ENCODE measurements around the gene PDIA3. TPM values are rescaled to one million over a fixed set of nuclear protein-coding genes. Genes with fewer than 3 reads are reported as not detected.
A peak's percentile ranks its signal among the peaks of the same experiment; 100 is the strongest.

Gene PDIA3
- total and polyA plus RNA-seq, 2 of the 13 experiments (the other 11 are each of a cell fraction or from before 2014, with no cell fraction given) = 238 to 433 TPM

DNA sequence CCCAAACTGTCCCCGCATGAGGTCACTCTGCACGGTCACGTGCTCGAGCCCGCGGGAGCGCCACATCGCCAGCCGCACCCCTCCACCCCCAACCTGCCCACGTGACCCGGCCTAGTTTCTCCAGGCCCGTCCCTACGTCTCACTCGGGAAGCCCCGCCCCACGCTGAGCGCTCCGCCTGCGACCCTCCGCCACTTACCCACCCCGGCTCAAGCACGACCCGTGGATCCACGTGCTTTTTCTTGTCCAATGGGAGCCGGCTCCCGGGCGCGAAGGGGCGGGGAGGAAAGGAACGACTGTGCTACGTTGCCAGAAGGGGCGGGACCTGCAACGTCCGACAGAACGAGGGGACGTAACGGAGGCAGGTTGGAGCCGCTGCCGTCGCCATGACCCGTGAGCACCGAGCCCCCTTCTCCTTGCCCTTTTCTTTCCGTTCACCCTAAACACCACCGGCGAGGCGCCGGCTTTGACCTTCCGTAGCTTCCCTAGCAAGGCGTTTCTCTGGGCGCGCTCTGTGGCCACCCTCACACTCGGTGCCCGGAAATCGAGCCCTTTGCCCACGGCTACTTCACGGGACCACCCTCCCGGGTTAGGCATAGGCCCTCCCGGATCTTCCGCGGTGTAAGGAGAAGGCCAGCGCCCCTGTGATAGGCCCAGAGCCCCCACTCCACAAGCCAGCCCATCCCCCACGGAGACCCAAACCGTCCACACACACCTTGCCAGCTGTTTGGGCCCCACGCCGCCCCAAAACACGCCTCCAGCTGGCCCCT lies 45.9 kb downstream of the PDIA3 start, which contains the start of gene SERF2 (continued):
- TF ChIP-seq GLMP (CRISPR knock-in tag; IDR thresholded peaks at IDR 0.05; ENCODE audit: borderline replicate concordance) (no peak), ETV5 (CRISPR knock-in tag; IDR thresholded peaks at IDR 0.05; ENCODE audit: borderline replicate concordance) (0 out of 2 replicates have a peak, but pooled peaks have one; percentile 33), MTERF4 (CRISPR knock-in tag; IDR thresholded peaks at IDR 0.05) (no peak), MBD4 (IDR thresholded peaks at IDR 0.05; ENCODE audit: borderline replicate concordance, low read length) (no peak), ZGPAT (CRISPR knock-in tag; IDR thresholded peaks at IDR 0.05) (peak; percentile 82), ZFYVE20 (CRISPR knock-in tag; IDR thresholded peaks at IDR 0.05; ENCODE audit: borderline replicate concordance, low read depth) (no peak), BCL6 (CRISPR knock-in tag; IDR thresholded peaks at IDR 0.05) (no peak; the same call in 1 of the 2 replicates), ISL2 (CRISPR knock-in tag; IDR thresholded peaks at IDR 0.05) (peak; percentile 31), ZNF274 (CRISPR knock-in tag; IDR thresholded peaks at IDR 0.05) (peak; percentile 70; the same call in 1 of the 2 replicates), SNAPC2 (CRISPR knock-in tag; IDR thresholded peaks at IDR 0.05) (0 out of 2 replicates have a peak, but pooled peaks have one; percentile 66), PTBP1 (IDR thresholded peaks at IDR 0.05; ENCODE audit: low read depth, low read length, poor library complexity, severe bottlenecking) (no peak), TCF7 (IDR thresholded peaks at IDR 0.05; ENCODE audit: low read depth) (no peak)
- TF ChIP-seq, protein P1, sequence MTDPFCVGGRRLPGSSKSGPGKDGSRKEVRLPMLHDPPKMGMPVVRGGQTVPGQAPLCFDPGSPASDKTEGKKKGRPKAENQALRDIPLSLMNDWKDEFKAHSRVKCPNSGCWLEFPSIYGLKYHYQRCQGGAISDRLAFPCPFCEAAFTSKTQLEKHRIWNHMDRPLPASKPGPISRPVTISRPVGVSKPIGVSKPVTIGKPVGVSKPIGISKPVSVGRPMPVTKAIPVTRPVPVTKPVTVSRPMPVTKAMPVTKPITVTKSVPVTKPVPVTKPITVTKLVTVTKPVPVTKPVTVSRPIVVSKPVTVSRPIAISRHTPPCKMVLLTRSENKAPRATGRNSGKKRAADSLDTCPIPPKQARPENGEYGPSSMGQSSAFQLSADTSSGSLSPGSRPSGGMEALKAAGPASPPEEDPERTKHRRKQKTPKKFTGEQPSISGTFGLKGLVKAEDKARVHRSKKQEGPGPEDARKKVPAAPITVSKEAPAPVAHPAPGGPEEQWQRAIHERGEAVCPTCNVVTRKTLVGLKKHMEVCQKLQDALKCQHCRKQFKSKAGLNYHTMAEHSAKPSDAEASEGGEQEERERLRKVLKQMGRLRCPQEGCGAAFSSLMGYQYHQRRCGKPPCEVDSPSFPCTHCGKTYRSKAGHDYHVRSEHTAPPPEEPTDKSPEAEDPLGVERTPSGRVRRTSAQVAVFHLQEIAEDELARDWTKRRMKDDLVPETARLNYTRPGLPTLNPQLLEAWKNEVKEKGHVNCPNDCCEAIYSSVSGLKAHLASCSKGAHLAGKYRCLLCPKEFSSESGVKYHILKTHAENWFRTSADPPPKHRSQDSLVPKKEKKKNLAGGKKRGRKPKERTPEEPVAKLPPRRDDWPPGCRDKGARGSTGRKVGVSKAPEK (CRISPR knock-in tag; IDR thresholded peaks at IDR 0.05; ENCODE audit: borderline replicate concordance) = no peak
- TF ChIP-seq, protein P2, sequence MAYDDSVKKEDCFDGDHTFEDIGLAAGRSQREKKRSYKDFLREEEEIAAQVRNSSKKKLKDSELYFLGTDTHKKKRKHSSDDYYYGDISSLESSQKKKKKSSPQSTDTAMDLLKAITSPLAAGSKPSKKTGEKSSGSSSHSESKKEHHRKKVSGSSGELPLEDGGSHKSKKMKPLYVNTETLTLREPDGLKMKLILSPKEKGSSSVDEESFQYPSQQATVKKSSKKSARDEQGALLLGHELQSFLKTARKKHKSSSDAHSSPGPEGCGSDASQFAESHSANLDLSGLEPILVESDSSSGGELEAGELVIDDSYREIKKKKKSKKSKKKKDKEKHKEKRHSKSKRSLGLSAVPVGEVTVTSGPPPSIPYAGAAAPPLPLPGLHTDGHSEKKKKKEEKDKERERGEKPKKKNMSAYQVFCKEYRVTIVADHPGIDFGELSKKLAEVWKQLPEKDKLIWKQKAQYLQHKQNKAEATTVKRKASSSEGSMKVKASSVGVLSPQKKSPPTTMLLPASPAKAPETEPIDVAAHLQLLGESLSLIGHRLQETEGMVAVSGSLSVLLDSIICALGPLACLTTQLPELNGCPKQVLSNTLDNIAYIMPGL (CRISPR knock-in tag; IDR thresholded peaks at IDR 0.05; ENCODE audit: borderline replicate concordance in 1 of 2, low read depth in 1 of 2) = peak; percentile 69 to 72
- TF ChIP-seq, protein P3, sequence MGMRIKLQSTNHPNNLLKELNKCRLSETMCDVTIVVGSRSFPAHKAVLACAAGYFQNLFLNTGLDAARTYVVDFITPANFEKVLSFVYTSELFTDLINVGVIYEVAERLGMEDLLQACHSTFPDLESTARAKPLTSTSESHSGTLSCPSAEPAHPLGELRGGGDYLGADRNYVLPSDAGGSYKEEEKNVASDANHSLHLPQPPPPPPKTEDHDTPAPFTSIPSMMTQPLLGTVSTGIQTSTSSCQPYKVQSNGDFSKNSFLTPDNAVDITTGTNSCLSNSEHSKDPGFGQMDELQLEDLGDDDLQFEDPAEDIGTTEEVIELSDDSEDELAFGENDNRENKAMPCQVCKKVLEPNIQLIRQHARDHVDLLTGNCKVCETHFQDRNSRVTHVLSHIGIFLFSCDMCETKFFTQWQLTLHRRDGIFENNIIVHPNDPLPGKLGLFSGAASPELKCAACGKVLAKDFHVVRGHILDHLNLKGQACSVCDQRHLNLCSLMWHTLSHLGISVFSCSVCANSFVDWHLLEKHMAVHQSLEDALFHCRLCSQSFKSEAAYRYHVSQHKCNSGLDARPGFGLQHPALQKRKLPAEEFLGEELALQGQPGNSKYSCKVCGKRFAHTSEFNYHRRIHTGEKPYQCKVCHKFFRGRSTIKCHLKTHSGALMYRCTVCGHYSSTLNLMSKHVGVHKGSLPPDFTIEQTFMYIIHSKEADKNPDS (CRISPR knock-in tag; IDR thresholded peaks at IDR 0.05) = no peak

Data from HepG2 (cell line).